GM12864 (cell line): ENCODE measurements around the gene NSL1.
"Not testable (repeated sequence)": the region's sequence is repeated elsewhere in the genome, so short reads cannot be mapped to it uniquely, and the experiment has no call there.

Source experiments
- DNase-seq: peaks from one replicate; pipeline ENCODE4 v3.0.0-alpha.2; 2011; ENCODE audit warnings: low read depth
- H3K4me3 ChIP-seq: 2 replicates; pipeline ENCODE4 v1.5.1; 2011; ENCODE audit warnings: mild to moderate bottlenecking, low read depth, low read length, control low read depth
- CTCF ChIP-seq: IDR thresholded peaks from 2 replicates; pipeline ENCODE4 v1.5.1; 2011; ENCODE audit warnings: low read depth, mild to moderate bottlenecking, moderate library complexity, low read length, control low read depth, inconsistent platforms; ENCODE audit errors: missing control alignments

Gene NSL1

GRCh38 chr1:212733109-212733508, 58.5 kb downstream of the NSL1 start:
- TF ChIP-seq CTCF = no peak
- no peak for DNase-seq
- no peak overlapping the region for H3K4me3 ChIP-seq

GRCh38 chr1:212731630-212732029, 59.9 kb downstream of the NSL1 start:
- no peak for TF ChIP-seq CTCF
- H3K4me3 ChIP-seq = no peak overlapping the region
- DNase-seq = no peak

GRCh38 chr1:212728606-212729005, 63.0 kb downstream of the NSL1 start:
- TF ChIP-seq CTCF = no peak
- no peak overlapping the region for H3K4me3 ChIP-seq
- no peak for DNase-seq

- H3K4me3 ChIP-seq = no peak overlapping the region
- no peak for DNase-seq
- TF ChIP-seq CTCF = no peak
Measured at GRCh38 chr1:212727386-212728181, 64.0 kb downstream of the NSL1 start.

- not testable (repeated sequence) for H3K4me3 ChIP-seq, DNase-seq
Measured at GRCh38 chr1:212724679-212725078, 66.9 kb downstream of the NSL1 start.

- no peak for TF ChIP-seq CTCF
- DNase-seq = no peak
- H3K4me3 ChIP-seq = no peak overlapping the region
Measured at GRCh38 chr1:212722270-212722957, 69.2 kb downstream of the NSL1 start.

- TF ChIP-seq CTCF = no peak
- no peak for DNase-seq
Measured at GRCh38 chr1:212721388-212722247, 70.0 kb downstream of the NSL1 start.

More at GRCh38 chr1:212721388-212722247, 70.0 kb downstream of the NSL1 start:
- no peak overlapping the region; the same call in 1 of the 2 replicates for H3K4me3 ChIP-seq
